HG03175 (cell line): ENCODE data around the gene PDIK1L.

Experiments used
- ATAC-seq: cut with Tn5 transposase; IDR thresholded peaks from one replicate; pipeline ENCODE4 v1.9.1; 2021; ENCODE audit warnings: mild to moderate bottlenecking, moderate library complexity; ENCODE audit not compliant: unreplicated experiment

PDIK1L gene

GRCh38 chr1:26121854-26122773 lies 10.5 kb downstream of the PDIK1L start:
- no peak for ATAC-seq

DNA sequence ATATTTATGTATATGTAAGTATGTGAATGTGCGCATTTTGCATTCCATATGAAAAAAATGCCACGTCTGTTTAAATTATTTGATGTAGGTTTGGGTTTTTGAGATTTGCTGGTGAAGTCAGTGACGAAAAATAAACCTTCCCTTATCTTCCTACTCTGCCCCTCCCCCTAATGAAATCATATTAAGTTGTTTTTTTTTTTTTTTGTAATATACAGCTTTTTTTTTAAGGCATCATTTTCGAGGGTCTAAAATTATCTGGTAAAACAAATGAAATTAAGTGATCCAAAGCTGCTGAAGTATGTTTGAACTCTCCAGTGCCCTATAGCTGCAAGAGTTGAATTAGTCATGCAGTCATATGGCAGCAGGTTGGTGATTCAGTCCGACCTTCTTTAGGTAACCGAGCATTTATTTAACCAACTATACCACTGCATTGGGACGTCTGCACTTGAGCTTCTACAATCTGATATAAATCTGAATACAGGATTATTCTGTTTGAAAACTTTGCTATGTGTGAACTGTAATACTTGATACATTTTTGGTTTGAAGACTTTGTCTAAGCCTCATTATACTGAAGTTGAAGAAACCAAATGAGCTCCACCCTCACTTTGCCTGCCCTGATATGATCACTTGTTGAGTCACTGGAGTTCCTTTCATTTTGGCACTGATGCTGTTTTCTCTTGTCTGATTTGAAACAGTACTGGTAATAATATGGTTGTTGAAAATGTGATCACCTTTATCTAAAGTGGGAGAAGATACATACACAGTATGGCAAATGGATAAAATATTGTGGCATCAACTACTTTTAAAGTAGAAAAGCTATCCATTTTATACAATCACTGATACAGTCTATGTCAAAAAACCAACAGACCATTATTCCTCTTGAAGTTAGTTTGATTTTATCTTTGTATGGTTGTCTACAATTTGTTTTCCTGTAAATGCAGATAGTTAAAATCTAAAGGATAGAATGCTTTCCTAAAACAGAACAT lies 11.7 kb downstream of the PDIK1L start:
- ATAC-seq = no peak

DNA sequence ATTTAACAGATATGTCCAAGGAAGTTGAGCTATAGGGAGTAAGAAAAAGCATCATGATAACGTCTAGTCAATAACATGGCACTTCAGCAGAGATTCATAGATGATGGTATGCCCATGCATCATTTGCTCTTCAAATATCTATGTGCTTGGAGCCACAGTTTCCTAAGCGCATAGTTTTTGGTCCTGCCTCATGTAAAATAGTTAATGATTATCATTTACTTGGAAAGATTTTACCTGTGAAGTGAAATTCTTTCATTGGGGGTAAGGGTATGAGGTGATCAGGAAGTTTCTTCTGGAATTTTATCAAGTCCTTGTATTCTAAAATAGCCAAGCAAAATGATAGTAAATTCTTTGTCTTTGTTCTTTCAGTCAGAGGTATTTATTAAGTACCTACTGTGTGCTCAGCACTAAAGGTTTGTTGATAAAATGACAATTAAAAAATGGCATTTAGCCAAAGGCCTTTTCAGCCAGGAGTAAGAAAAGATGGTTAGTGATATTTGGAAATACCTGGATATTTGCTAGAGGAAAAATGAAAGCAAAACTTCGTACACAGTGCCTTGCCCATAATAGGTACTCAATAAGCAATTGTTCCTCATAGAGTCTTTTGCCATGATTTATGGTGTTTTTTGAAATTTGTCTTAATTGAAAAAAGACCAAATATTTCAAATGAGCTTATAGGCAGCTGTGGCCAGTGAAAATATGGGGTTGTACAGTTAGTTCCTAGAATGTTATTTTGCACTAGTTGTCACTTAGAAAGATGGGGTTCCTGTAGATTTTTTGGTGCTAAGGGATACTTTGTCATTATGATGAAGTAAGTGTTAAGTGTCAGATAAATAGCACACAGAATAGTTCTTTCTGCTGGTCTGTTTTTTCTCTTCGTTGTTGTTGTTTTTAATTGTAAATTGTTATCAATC lies 13.1 kb downstream of the PDIK1L start:
- no peak for ATAC-seq

- no peak for ATAC-seq
Measured at GRCh38 chr1:26125382-26125781, 13.8 kb downstream of the PDIK1L start.

- no peak for ATAC-seq
Measured at GRCh38 chr1:26125946-26126320, 14.3 kb downstream of the PDIK1L start.

DNA sequence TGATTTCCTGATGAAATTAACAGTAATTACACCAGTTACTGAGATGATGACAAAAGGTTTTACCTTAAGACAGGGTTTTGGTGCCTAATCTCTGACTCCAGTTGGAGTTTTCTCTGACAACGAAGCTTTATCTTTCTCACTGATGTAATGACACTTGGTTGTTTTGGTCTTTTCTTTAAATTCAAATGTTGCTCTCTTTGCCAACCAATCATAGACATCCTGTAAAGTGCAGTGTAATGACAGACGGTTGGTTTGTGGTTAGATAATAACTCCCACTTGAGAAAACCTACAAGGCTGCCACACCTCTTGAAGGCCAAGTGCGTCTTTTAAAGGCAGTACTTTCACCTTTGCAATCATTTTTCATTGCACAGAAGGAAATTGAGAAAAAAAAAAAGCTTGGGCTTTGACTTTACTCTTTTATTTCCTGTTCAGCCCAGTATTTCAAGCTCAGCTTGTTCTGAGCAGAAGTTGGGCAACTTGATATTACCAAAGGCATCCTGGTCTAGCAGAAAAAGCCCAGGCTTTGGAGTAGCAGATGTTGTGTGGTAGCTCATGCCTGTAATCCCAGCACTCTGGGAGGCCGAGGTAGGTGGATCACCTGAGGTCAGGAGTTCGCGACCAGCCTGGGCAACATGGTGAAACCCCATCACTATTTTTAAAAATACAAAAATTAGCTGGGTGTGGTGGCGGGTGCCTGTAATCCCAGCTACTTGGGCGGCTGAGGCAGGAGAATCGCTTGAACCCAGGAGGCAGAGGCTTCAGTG lies 14.9 kb downstream of the PDIK1L start:
- ATAC-seq = peak; percentile 76

DNA sequence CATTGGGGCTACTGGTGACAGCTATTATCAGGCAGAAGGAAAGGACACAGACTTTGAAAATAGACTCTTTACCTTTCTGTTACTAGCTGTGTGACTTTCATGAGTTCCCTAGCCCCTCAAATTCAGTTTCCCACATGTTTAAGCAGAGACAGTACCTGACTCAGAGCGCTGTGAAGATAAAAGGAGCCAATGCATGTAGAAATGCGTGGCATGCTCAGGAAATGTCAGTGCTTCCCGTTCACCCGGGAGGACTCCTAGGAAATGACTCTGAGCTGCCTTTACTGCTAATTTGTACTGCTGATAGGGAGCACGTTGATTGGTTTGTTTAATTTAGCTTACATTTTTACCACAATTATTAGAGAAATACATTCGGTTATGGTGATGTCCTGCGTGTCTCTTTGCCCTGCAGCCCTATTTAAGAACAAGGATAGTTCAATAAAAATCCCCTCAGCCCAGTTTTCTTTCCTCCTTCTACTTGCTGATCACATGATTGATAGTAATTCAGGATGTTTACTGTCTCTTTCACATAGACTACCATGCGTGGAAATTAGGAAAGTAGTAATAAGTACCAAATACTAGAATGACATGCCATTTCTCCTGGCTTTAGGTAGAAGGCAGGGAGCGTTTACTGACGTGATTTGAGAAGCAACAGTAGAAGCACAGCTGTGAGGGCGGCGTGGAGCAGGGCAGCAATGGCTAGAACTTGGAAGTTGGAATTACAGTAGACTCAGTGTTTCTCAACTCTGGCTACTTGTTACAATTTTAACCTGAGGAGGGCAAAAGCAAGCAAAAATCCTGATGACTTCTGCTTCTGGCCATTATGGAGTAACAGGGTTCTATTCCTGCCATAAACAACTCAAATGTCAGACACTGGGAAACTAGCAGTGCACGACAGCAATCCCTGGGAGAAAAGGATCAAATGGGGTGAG lies 15.9 kb downstream of the PDIK1L start:
- ATAC-seq = no peak

DNA sequence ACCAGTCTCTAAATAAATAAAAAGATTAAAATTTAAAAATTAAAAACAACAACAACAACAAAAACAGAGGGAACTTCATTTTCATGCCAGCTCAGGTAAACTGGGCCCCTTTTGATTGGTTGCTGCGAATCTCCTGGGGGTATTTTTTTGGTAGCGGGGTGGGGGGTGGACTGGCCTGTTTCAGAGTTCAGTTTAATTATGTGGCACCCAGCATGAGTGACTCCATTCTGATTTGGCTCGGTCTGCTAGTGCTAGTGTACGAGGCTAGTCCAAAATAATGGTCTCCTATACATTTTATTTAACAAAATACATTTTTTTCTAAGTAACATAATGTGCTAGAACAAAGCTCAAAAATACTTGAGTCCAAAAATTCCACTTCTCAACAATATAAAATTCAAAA lies 18.2 kb downstream of the PDIK1L start:
- ATAC-seq = no peak

- ATAC-seq = no peak
Measured at GRCh38 chr1:26130695-26131094, 19.1 kb downstream of the PDIK1L start.

DNA sequence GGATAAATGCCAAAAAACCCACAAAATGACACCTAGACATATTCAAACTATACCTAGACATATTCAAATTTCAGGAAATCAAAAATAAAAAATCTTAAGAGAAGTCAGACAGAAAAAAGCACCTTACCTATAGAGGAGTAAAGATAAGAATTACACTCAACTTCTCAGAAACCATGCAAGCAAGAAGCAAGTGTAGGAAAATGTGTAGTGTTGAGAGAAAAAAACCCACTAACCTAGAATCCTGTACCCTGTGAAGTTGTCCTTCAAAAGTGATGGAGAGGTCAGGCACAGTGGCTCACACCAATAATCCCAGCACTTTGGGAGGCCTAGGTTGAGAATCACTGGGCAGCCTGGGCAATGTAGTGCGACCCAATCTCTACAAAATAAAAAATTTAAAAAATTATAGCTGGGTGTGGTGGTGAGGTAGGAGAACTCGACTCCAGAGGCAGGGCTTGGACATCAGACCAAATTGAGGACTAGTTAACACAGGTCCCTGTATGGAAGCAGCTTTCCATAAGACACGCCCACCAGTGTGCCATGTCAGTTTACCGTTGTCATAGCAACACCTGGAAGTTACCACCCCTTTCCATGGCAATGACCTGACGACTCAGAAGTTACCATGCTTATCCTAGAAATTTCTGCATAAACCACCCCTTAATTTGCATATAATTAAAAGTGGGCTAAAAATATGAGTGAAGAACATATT lies 20.7 kb downstream of the PDIK1L start:
- no peak for ATAC-seq

- no peak for ATAC-seq
Measured at GRCh38 chr1:26132834-26133167, 21.2 kb downstream of the PDIK1L start.

DNA sequence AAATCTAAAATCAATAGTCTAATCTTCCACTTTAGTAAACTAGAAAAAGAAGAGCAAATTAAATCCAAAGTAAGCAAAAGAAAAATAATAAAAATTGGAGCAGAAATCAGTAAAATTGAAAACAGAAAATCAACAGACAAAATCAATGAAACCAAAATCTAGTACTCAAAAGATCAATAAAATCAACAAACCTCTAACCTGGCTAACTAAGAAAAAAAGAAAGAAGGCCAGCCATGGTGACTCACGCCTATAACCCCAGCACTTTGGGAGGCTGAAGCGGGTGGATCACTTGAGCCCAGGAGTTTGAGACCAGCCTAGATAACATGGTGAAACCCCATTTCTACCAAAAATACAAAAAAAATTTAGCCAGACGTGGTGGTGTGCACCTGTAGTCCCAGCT lies 22.8 kb downstream of the PDIK1L start:
- no peak for ATAC-seq

- no peak for ATAC-seq
Measured at GRCh38 chr1:26138974-26139558, 27.4 kb downstream of the PDIK1L start.

- ATAC-seq = no peak
Measured at GRCh38 chr1:26142159-26142558, 30.5 kb downstream of the PDIK1L start.

GRCh38 chr1:26145041-26145959 lies 33.7 kb downstream of the PDIK1L start:
- ATAC-seq = no peak

GRCh38 chr1:26145960-26146294 lies 34.3 kb downstream of the PDIK1L start:
- ATAC-seq = no peak

DNA sequence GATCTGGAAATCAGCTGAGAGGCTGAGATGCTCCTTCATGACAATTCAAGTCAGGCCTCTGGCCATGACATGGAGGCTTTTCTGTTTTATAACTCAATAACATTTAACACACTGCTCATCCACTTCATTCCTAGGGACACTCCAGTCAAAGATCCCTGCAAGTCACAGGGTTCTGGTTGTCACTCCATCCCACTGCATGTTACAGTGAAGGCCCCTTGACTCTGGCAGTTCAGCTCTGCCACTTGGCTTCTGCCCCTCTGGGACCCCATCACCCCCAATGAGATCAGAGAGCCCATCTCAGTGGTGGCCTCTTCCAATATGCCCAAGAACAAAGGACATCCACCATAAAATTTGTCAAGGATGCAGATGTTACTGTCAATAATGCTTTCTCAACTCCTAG lies 37.3 kb downstream of the PDIK1L start:
- ATAC-seq = no peak
